IPS-18a (cell line): ENCODE measurements around the gene ZCCHC13.
A peak's percentile ranks its signal among the peaks of the same experiment; 100 is the strongest.
"Not testable (repeated sequence)": the region's sequence is repeated elsewhere in the genome, so short reads cannot be mapped to it uniquely, and the experiment has no call there.

Source experiments
- H3K27ac ChIP-seq: one replicate; pipeline ENCODE4 v1.5.1; 2013; ENCODE audit warnings: low read length
- H3K27me3 ChIP-seq: one replicate; pipeline ENCODE4 v1.6.1; 2013; ENCODE audit warnings: mild to moderate bottlenecking, low read length; ENCODE audit not compliant: control insufficient read depth, insufficient read depth
- H3K36me3 ChIP-seq: one replicate; pipeline ENCODE4 v1.6.1; 2013; ENCODE audit warnings: low read depth, low read length; ENCODE audit not compliant: control insufficient read depth
- H3K4me1 ChIP-seq: one replicate; pipeline ENCODE4 v1.6.1; 2013; ENCODE audit warnings: low read depth, low read length; ENCODE audit not compliant: control insufficient read depth
- H3K4me3 ChIP-seq: one replicate; pipeline ENCODE4 v1.5.1; 2013; ENCODE audit warnings: low read length
- H3K9ac ChIP-seq: one replicate; pipeline ENCODE4 v1.6.1; 2013; ENCODE audit warnings: mild to moderate bottlenecking, low read length, moderate library complexity
- H3K9me3 ChIP-seq: one replicate; pipeline ENCODE4 v1.6.1; 2013; ENCODE audit warnings: low read depth, low read length; ENCODE audit not compliant: control insufficient read depth

Gene ZCCHC13

DNA sequence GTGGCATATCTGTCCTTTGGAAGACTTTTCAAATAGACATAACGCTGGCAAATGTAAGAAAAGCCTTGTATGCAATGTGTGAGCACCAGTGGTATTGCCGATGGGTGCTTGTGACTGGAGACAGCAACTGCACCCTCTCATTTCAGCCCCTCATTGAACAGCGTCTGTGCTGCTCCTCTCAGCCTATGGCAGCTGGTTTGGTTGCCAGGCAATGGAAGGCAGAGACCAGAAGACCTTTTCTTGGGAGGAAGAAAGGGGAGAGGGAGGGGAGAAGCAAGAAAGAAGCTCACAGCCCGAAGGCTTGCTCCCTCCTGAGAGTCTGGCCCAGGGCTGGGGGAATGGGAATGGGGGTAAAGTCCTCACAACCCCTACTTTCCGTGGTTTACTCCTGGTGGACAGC lies 20.2 kb downstream of the ZCCHC13 start:
- Histone ChIP-seq H3K9me3 (no peaks in the 10 kb centered on the region), H3K4me3 (no peak overlapping the region), H3K4me1 (peaks cover 26% of the 10 kb centered on the region), H3K9ac (peak overlapping the region; percentile 45), H3K27me3 (no peaks in the 10 kb centered on the region), H3K27ac (peak overlapping the region; percentile 76), H3K36me3 (no peaks in the 10 kb centered on the region)

DNA sequence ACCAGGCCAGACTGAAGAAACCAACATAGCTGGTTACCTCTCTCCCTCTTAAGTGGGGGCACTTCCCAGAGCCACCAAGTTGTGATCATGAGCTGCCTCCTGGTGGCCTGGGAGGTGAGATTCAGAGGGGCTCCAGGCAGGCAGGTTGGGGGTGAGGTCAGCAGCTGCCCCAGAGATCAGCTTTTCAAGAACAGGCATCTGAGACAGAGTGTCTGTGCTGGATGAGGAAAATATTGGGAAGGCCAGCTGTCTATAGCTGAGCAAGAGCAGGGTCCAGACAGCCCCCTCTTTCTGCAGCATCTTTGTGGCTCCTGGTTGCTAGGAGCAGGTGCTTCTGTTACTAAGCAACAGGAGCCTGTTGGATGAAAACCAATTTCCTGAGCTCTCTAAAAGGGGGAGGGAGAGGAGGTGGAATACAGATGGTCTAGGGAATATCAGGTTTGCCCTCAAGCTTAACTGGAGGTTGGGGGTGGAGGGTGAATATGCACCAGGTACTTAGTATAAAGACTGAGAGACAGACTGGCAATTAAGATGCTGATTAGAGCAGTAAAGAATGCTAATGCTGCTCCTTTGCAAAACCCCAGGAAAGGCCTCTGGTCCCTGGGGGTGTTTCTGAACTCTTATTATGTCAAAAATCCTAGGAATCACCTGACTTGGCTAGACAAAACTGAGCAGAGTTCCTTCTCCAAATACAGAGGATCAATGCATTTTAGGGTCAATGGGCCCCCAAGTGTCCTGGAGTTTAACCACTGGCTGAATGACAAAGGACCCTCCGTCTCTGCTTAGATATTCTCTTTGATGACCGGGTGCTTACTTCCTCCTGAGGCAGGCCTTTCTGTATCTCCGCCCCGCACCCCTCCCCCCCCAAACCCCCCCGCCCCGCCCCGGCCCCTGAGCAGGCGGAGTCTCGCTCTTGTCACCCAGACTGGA lies 21.4 kb downstream of the ZCCHC13 start:
- Histone ChIP-seq H3K9ac (peak overlapping the region; percentile 45), H3K27ac (peak overlapping the region; percentile 76), H3K27me3 (no peaks in the 10 kb centered on the region)

DNA sequence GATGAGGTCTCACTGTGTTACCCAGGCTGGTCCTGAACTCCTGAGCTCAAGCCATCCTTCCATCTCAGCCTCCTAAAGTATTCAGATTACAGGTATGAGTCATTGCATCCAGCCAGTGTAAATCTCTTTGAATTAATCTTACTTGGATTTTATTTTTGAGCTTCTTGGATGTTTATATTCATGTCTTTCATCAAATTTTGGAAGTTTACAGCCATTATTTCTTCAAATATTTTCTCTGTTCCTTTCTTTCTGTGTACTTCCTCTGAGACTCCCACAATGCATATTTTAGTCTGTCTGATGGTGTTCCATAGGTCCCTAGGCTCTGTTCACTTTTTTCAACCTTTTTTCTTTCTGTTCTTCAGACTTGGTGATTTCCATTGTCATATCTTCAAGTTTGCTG lies 34.9 kb downstream of the ZCCHC13 start:
- H3K4me1 ChIP-seq = peaks cover 13% of the 10 kb centered on the region
- no peaks in the 10 kb centered on the region for H3K27me3 ChIP-seq
- H3K36me3 ChIP-seq = no peaks in the 10 kb centered on the region
- H3K27ac ChIP-seq = no peak overlapping the region
- H3K4me3 ChIP-seq = no peak overlapping the region
- no peaks in the 10 kb centered on the region for H3K9me3 ChIP-seq
- no peak overlapping the region for H3K9ac ChIP-seq

More for the DNA sequence above, 21.4 kb downstream of the ZCCHC13 start:
- Histone ChIP-seq H3K36me3 (no peaks in the 10 kb centered on the region), H3K9me3 (no peaks in the 10 kb centered on the region), H3K4me3 (no peak overlapping the region), H3K4me1 (peaks cover 26% of the 10 kb centered on the region)

DNA sequence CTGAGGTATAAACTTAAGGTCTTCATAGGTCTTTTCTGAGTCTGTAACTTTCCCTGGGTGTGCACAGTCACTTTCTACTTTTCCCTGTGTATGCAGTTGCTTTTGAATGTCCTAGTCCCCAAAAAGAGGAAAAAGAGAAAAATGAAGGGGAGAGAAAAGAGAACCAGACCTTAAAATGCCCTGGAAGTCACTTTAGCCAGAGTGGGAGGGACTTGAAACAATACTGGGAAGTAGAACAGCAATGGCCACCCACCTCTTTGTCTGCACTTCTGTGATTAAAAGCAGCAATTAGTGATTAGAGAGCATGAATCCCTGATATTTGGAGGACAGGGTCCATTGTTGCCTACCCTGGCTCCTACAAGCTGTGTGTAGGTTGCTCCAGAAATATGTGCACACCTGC lies 36.1 kb downstream of the ZCCHC13 start:
- H3K27me3 ChIP-seq = no peaks in the 10 kb centered on the region
- no peak overlapping the region for H3K4me3 ChIP-seq
- no peak overlapping the region for H3K27ac ChIP-seq
- no peaks in the 10 kb centered on the region for H3K9me3 ChIP-seq
- no peak overlapping the region for H3K9ac ChIP-seq
- H3K4me1 ChIP-seq = peaks cover 18% of the 10 kb centered on the region
- no peaks in the 10 kb centered on the region for H3K36me3 ChIP-seq

DNA sequence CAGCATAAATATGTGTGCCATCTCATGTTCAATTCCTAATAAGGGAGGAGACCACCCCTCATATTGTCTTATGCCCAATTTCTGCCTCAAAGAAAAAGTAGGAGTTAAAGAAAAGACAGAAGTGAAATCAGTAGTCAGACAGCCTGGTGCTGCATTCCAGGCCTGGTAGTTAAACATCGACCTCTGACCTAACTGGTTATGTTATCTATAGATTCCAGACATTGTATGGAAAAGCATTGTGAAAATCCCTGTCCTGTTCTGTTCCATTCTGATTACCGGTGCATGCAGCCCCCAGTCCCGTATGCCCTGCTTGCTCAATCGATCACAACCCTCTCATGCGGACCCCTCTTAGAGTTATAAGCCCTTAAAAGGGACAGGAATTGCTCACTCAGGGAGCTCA lies 38.2 kb downstream of the ZCCHC13 start:
- H3K9ac ChIP-seq, H3K9me3 ChIP-seq, H3K27me3 ChIP-seq, H3K27ac ChIP-seq, H3K4me3 ChIP-seq, H3K36me3 ChIP-seq: not testable (repeated sequence)
- peaks cover 18% of the 10 kb centered on the region for H3K4me1 ChIP-seq

DNA sequence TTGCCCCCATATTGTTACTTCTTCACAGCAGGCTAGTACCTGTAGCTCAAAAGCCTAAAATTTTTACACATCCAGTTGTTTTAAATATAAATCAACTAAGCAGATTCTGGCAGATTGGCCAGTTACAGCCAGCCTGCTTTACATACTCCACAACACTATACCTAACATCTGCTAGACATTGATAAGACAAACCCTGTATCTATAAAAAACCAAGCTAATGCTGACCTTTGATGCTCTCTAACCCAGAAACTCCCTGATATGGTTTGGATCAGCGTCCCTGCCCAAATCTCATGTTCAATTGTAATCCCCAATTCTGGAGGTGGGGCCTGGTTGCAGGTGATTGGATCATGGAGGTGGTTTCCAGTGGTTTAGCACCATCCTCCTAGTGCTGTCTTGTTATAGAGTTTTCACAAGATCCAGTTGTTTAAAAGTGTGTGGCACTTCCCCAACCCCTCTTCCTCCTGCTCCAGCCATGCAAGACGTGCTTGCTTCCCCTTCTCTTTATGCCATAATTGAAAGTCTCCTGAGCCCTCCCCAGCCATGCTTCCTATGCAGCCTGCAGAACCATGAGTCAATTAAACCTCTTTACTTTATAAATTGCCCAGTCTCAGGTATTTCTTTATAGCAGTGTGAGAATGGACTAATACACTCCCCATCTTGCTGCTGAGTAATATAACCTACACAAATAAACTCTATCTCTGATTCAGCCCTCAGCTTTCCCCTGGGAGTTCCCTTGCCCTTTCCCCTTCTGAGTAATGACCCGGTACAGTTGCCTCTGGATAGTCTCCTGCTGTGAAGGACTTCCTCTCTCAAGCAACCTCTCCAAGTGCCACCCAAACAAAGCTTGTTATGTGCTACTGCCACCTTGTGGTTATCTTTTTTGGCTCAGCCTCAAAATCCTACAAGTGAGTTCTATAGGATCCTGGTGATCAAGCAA lies 39.6 kb downstream of the ZCCHC13 start:
- H3K27ac ChIP-seq = no peak overlapping the region
- no peaks in the 10 kb centered on the region for H3K36me3 ChIP-seq
- peaks cover 18% of the 10 kb centered on the region for H3K4me1 ChIP-seq
- no peaks in the 10 kb centered on the region for H3K27me3 ChIP-seq
- no peaks in the 10 kb centered on the region for H3K9me3 ChIP-seq
- H3K9ac ChIP-seq = peak overlapping the region; percentile 10
- no peak overlapping the region for H3K4me3 ChIP-seq

DNA sequence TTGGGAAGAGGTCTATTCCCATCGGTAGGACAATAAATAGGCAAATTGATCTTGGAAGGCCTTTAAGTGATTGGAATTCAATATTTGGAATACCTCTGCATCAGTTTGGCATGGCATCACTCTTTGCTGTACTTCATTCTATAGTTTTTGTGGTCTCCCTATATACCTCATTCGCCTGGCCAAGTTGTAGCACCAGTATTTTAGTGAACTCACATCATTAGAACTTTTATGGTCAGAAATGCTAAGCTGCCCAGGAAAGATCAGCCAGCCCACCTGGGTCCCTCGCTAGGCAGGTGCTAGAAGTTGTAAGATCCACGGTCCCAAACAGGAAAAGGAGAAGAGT lies 40.3 kb downstream of the ZCCHC13 start:
- Histone ChIP-seq H3K9ac (no peak overlapping the region), H3K27ac (no peak overlapping the region), H3K9me3 (no peaks in the 10 kb centered on the region), H3K4me1 (peaks cover 18% of the 10 kb centered on the region), H3K36me3 (no peaks in the 10 kb centered on the region), H3K27me3 (no peaks in the 10 kb centered on the region), H3K4me3 (no peak overlapping the region)

DNA sequence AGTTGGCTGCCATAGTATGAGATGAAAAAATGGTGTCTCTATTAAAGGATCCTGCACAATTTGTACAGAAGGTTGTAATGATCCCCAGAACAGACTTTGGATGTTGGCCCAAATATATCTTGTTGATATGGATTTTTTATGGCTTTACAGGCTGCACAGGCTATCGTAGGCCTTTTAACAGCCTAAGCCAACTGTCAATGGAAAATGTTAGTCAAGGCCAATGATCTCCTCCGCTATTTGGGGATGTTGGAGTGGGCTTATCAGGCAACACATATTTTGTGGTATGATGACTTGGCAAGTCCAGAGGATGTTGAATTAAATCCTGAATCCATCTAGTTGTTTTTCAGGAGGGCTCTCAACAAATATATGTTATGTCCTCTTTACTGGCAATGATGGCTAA lies 42.1 kb downstream of the ZCCHC13 start:
- Histone ChIP-seq H3K9me3 (no peaks in the 10 kb centered on the region), H3K36me3 (no peaks in the 10 kb centered on the region), H3K27ac (no peak overlapping the region), H3K9ac (no peak overlapping the region), H3K27me3 (no peaks in the 10 kb centered on the region), H3K4me1 (peaks cover 18% of the 10 kb centered on the region), H3K4me3 (no peak overlapping the region)

DNA sequence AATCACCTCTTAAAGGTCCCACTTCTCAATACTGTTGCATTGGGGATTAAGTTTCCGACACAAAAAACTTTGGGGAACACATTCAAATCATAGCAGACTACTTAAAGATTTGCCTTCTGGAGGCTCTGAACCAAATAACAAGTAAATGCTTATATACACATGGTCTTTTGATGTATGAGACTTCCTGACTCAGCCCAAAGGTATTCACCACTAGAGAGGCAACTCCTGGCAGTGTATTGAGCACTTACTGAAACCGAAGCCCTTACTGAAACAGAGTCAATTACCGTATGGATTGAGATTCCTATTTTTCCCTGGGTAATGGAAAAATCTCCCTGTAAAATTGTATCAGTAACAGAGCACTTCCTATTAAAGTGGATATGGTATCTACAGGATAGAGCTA lies 45.4 kb downstream of the ZCCHC13 start:
- no peaks in the 10 kb centered on the region for H3K9me3 ChIP-seq
- no peaks in the 10 kb centered on the region for H3K27me3 ChIP-seq
- no peak overlapping the region for H3K9ac ChIP-seq

DNA sequence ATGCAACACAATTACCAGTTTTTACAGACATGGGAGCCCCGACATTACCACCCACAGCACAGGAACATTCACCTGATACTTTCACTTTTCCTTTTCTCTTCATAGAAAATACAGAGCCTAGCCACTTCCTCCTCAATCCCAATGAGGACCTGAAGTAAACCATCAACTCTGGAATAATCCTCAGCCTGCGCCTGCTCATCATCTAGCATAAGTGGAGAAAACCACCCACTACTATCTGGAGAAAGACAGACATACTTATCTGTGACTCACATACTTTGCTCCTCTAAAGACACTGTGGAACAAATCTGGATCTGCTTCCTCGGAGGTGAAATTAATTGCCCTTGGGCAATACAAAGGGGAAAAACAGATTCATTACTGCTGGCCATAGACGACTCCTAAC lies 47.8 kb downstream of the ZCCHC13 start:
- Histone ChIP-seq H3K4me3 (no peak overlapping the region), H3K4me1 (no peaks in the 10 kb centered on the region), H3K9ac (no peak overlapping the region), H3K36me3 (no peaks in the 10 kb centered on the region), H3K27me3 (no peaks in the 10 kb centered on the region), H3K9me3 (no peaks in the 10 kb centered on the region), H3K27ac (no peak overlapping the region)

More for the DNA sequence above, 45.4 kb downstream of the ZCCHC13 start:
- H3K36me3 ChIP-seq = no peaks in the 10 kb centered on the region
- H3K27ac ChIP-seq = no peak overlapping the region
- H3K4me1 ChIP-seq = peaks cover 2% of the 10 kb centered on the region
- no peak overlapping the region for H3K4me3 ChIP-seq

DNA sequence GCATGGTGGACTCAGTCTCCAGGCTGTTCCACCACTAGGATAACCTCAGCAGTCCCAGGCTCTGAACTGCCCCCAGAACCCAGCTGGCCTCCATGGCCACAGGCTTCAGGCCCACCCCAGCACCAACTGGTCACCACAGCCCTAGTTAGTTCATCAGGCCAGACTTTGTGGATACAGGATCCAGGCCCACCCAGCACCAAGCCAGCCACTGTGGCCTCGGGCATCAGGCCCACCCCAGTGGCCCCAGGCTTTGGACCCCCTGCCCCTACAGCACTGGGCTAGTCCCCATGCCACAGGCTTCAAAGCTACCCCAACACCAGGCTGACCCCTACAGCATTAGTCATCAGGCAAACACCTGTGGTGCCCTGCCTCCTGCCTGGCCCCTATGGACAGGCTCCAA lies 50.0 kb downstream of the ZCCHC13 start:
- Histone ChIP-seq H3K9me3 (no peaks in the 10 kb centered on the region), H3K36me3 (no peaks in the 10 kb centered on the region)

More for the DNA sequence above, 50.0 kb downstream of the ZCCHC13 start:
- no peaks in the 10 kb centered on the region for H3K4me1 ChIP-seq
- no peak overlapping the region for H3K9ac ChIP-seq
- H3K27me3 ChIP-seq = no peaks in the 10 kb centered on the region
- no peak overlapping the region for H3K27ac ChIP-seq
- no peak overlapping the region for H3K4me3 ChIP-seq
